DOHH2 (cell line): ENCODE results near the gene NFYC.

ENCODE experiments used
- EZH2phosphoT487 ChIP-seq: fragments of 200-600 bp; sonication (generic); IDR thresholded peaks from 2 replicates; pipeline ENCODE4 v1.6.1; 2017; ENCODE audit warnings: borderline replicate concordance, mild to moderate bottlenecking, antibody characterized with exemption, low read length, moderate library complexity, mixed read lengths
- TF ChIP-seq, protein P1 (sequence below): fragments of 200-600 bp; sonication (generic); IDR thresholded peaks from one replicate; pipeline ENCODE4 v1.5.1; 2014; ENCODE audit warnings: antibody characterized with exemption, mild to moderate bottlenecking, low read depth, low read length; ENCODE audit not compliant: poor library complexity, severe bottlenecking

GRCh38 chr1:40657046-40657445 is 34.5 kb upstream of the NFYC start:
- TF ChIP-seq, protein P1, sequence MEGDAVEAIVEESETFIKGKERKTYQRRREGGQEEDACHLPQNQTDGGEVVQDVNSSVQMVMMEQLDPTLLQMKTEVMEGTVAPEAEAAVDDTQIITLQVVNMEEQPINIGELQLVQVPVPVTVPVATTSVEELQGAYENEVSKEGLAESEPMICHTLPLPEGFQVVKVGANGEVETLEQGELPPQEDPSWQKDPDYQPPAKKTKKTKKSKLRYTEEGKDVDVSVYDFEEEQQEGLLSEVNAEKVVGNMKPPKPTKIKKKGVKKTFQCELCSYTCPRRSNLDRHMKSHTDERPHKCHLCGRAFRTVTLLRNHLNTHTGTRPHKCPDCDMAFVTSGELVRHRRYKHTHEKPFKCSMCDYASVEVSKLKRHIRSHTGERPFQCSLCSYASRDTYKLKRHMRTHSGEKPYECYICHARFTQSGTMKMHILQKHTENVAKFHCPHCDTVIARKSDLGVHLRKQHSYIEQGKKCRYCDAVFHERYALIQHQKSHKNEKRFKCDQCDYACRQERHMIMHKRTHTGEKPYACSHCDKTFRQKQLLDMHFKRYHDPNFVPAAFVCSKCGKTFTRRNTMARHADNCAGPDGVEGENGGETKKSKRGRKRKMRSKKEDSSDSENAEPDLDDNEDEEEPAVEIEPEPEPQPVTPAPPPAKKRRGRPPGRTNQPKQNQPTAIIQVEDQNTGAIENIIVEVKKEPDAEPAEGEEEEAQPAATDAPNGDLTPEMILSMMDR, result no peak
- TF ChIP-seq EZH2phosphoT487, result no peak
